Coronary artery (tissue), 2 donors: ENCODE measurements around the gene RBM6.
"Not testable (repeated sequence)": the region's sequence is repeated elsewhere in the genome, so short reads cannot be mapped to it uniquely, and the experiment has no call there.

Experiments
- DNase-seq: peaks from one replicate; pipeline ENCODE4 v3.0.0-alpha.2; 2017; ENCODE audit warnings: low spot score
- H3K27ac ChIP-seq, 2 donors: fragments of 200-600 bp; sonication (generic); one replicate each; pipeline ENCODE4 v1.5.1; 2016 to 2019
- H3K4me3 ChIP-seq: fragments of 200-600 bp; sonication (generic); 2 replicates; pipeline ENCODE4 v1.5.1; 2016; ENCODE audit warnings: mild to moderate bottlenecking, moderate library complexity
- CTCF ChIP-seq: fragments of 200-600 bp; sonication (generic); IDR thresholded peaks from one replicate; pipeline ENCODE4 v1.5.1; 2019; ENCODE audit warnings: antibody characterized with exemption

RBM6 gene

GRCh38 chr3:50003824-50004223, 63.9 kb downstream of the RBM6 start:
- DNase-seq = no peak
- no peak for TF ChIP-seq CTCF
- Histone ChIP-seq H3K27ac (no peak overlapping the region), H3K4me3 (no peak overlapping the region)

DNA sequence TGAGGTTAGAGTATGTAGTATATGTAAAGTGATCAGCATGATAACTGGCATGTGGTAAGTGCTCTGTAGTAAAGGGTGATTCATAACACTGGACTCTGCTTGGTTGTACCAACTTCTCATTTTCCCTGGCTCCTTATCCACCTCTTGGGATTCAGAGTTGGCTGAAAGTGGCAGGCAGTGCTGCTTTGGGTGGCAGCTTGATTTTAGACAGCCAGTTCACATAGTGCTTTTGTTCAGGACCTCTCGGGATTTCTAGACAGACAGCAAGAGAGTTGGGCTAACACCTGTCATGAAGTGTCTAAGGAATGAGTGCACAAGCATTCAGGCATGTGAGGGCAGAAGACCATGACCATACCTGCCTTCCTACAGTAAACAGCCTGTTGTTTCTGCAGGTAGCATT, 69.0 kb downstream of the RBM6 start:
- DNase-seq = no peak
- H3K27ac ChIP-seq = no peak overlapping the region
- no peak overlapping the region for H3K4me3 ChIP-seq
- TF ChIP-seq CTCF = no peak

GRCh38 chr3:50010959-50011358, 71.0 kb downstream of the RBM6 start:
- no peak overlapping the region for H3K4me3 ChIP-seq
- DNase-seq = no peak
- H3K27ac ChIP-seq = no peak overlapping the region
- no peak for TF ChIP-seq CTCF

- H3K27ac ChIP-seq = no peak overlapping the region
- TF ChIP-seq CTCF = no peak
- DNase-seq = no peak
- H3K4me3 ChIP-seq = no peak overlapping the region
Measured at GRCh38 chr3:50015918-50016317, 76.0 kb downstream of the RBM6 start.

DNA sequence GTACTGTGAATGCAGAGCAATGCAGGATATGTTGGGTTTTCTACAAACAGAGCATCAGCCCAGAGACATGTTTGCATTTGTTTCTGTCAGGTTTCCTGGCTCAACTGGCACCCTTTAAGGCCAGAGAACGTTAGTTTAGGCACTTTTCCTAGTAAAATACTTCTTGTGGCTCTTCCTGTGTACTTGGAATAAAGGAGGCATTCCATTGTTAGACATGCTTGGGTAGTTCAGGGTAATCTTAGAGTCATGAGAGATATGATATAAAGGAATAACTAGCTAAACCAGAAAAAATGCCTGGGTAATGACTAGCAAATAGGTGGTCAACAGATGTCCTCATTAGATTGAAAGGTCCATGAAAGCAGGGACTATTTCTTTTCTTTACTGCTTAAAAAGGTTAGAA, 88.4 kb downstream of the RBM6 start:
- TF ChIP-seq CTCF = no peak
- no peak overlapping the region for H3K4me3 ChIP-seq
- no peak for DNase-seq
- peak overlapping the region in 1 of 2 donors; percentile 4 for H3K27ac ChIP-seq

DNA sequence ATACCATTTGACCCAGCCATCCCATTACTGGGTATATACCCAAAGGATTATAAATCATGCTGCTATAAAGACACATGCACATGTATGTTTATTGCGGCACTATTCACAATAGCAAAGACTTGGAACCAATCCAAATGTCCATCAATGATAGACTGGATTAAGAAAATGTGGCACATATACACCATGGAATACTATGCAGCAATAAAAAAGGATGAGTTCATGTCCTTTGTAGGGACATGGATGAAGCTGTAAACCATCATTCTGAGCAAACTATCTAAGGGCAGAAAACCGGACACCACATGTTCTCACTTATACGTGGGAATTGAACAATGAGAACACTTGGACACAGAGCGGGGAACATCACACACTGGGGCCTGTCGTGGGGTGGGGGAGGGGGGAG, 91.3 kb downstream of the RBM6 start:
- not testable (repeated sequence) for H3K4me3 ChIP-seq, DNase-seq, H3K27ac ChIP-seq

DNA sequence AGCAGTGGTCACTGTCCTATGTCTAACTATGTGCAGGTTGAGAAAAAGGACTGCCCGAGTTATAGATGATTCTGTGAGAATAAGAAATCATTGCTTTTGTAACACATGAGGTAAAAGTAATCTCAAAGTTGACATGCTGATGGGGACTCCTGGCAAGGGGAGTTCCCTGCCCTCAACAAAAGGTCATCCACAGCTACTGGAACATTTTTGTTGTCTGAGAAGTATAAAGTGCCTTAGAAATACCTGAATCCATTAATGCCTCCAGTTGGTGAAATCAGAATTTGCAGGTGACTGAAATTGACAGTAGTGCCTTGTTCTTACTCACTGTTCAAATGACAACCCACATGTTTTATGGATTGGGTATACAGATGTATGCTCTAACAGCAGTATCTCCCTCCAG, 105.0 kb downstream of the RBM6 start:
- Histone ChIP-seq H3K27ac (no peak overlapping the region), H3K4me3 (no peak overlapping the region)
- no peak for DNase-seq
- TF ChIP-seq CTCF = no peak

DNA sequence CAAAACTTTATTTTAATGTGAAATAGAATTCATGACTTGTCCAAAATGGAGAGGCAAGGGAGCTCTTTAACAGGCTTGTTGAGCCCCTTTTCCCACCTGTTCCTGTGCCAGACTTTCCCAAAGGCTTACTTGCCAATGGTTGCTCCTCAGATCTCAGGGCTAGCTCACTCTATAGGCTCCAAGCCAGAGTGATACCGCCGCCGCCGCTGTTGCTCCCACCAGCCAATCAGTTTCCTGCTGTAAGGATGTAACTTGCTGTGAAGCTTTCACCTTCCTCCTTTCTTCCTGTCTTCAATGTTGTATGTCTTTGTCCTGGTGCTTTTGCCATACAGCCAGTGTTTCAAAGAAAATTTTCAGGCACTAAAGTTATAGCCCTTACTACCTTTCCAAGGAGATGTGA, 107.5 kb downstream of the RBM6 start:
- H3K27ac ChIP-seq = no peak overlapping the region
- no peak for TF ChIP-seq CTCF
- H3K4me3 ChIP-seq = no peak overlapping the region
- DNase-seq = no peak
